Activated T-cell treated with anti-CD3 and anti-CD28 coated beads, Interleukin-2, amount 50 U/mL, for 1 hour (primary cell): ENCODE data around the gene CCDC106.

ENCODE experiments used
- DNase-seq: peaks from one replicate; pipeline ENCODE4 v3.0.0-alpha.2; 2020

CCDC106 gene

DNA sequence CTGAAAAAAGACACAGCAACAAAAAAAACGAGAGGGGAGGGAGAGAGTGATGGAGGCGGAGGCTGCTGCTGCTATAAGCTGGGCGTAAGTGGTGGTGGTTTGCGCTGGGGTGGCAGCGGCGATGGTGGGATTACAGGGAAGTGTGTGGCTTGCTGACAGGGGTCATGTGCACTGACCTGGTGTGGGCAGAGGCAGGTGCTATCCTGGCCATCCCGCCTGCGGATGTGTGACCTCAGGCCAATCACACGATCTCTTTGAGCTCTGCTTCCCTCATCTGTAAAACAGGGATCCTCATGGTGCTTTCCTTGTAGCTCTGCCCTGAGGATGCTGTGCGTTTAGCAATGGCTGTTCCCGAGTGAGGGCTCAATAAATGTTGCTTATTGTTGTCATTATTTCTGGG, 10.5 kb upstream of the CCDC106 start:
- no peak for DNase-seq

- DNase-seq, result peak; percentile 69
Observed at GRCh38 chr19:55638864-55639359, 9.1 kb upstream of the CCDC106 start.

- peak; percentile 84 for DNase-seq
Observed at GRCh38 chr19:55640043-55640576, 7.9 kb upstream of the CCDC106 start.

DNA sequence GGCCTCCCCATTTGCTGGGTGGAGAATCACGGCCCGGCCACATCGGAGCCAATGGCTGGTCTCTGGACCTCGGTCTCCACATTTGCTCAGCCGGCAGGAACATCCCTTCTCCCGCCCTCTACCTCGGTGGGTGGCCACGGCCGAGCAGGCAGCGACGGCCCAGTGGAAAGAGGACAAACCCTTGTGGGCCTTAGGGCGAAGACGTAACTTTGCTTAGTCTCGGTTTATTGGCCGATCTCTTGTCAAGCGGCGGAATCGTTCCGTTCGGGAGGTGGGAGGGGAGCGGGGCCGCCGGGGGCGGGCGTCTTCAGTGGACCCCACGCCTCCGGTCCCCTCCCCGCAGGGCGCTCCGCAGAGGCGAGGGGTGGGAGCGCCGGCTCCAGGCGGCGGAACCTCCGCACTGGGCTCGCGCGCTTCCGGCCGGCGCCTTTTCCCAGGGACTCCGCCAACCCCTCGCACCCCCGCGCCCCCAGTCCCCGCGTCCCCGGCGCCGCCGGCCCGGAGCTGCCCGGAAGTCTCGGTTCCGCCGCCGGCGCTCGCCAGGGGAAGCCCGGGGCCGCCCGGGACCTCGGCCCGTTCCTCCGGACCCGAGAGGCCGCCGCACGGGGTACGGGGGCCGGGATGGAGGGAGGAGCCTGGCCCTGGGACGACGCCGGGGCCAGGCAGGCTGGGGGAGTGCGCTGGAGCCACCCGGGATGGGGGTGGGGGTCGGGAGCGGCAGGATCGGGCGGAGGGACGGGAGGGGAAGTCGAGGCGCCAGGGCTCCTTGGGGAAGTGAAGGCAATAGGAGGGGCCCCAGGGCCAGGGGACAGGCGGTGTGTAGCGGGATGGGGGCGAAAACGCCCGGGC, 7.2 kb upstream of the CCDC106 start, which contains the start of gene ZNF580:
Gene ZNF580, plus strand, starts transcription at position 426 of the 849 bp plus-strand sequence. CDS start 1,507 bp downstream, outside the sequence.
- peak; percentile 73 for DNase-seq

DNA sequence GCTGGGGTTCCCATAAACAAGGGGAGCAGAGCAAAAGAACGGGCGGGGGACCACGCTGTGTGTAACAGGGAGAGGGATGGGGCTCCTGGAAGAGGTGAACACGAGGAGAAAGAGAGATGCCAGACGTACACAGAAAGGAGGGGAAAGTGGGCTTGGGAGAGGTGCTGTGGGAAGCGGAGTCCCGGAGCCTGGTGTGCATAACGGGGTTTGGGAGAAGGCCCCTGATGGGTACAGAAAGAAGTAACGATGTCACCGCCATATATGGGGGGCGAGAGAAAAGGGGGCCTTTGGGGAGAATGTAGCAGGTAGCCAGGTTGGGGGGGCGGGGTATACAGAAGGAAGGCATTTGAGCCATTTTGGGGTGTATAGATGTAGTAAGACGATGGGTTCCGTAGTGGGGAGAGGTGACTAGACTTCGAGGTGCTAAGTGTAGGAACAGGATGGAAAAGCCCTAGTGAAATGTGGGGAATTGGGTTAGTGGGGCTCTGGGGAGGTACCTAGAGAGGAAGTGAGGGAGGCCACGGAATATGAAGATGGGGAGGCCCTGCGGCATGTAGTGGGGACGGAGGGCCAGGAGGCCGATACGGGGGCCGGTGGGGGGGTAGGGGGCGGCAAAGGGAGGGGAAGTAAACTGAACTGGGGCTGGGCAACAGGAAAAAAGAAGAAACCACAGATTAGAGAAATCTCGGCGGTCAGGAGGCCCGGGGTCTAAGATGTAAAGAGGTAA, 6.4 kb upstream of the CCDC106 start:
- no peak for DNase-seq

GRCh38 chr19:55642153-55643002, 5.6 kb upstream of the CCDC106 start:
- peak; percentile 51 for DNase-seq

DNA sequence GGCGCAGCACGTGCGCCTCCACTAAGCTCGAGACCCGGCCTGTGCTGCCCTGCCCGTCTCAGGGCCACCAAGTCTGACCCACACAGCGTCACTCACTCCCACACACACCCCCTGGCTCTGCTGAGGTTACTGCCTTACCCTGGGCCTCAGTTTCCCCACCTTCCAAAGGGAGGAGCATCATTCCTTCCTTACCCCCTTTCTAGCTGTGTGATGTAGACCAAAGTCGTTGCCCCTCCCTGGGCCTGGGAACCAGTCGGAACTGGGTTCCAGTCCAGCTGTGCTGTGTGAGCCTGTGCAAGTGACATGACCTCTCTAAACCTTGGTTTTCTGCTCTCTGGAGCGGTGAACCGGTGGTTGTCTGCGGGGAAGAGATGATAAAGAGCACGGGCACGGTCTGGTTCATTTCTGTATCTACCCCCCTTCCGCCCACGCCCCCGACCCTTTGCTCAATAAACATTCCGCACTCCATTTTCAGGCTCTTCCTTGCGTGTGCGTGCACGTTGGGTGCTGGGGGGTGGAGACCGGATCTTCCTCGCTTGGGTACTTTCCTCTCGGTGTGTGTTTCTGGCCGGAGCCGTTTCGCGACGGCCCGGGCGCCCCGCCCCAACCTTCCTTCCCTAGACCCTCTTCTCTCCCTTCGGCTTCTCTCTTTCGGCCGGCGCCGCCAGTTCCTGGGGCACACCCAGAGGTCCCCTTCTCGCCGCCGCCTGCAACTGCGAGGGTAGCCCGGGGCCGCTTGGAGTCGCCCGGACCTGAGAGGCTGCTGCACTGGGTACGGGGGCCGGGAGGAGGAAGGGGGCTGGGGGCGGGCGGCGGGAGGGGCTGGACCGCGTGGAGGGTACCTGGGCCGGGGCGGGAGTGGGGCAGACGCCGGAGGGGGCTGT, 4.8 kb upstream of the CCDC106 start, which contains the start of gene ZNF581:
Gene ZNF581, plus strand, starts transcription at position 647 of the 884 bp plus-strand sequence. CDS start 923 bp downstream, outside the sequence.
- DNase-seq, result peak; percentile 84

GRCh38 chr19:55643887-55644176, 4.2 kb upstream of the CCDC106 start:
- DNase-seq, result no peak

DNA sequence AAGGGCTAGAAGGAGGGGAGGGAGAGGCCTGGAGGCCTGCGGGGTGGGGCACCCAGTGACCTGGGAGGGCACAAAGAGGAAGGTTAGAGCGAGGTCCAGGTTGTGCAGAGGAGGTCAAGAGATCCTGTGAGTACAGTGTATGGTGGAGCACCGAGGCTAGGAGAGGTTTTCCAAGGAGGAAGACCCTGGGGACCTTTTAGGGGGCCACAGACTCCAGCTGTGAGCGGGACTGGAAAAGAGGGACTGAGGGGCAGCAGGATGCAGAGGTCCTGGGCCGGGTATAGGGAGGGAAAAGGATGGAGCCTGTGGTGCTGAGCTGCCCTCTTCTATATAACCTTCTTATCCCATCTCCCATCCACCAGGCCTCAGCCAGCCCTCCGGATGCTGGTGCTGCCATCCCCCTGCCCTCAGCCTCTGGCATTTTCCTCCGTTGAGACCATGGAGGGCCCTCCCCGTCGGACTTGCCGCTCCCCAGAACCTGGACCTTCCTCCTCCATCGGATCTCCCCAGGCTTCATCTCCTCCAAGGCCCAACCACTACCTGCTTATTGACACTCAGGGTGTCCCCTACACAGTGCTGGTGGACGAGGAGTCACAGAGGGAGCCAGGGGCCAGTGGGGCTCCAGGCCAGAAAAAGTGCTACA, 3.7 kb upstream of the CCDC106 start:
- no peak for DNase-seq

- DNase-seq, result no peak
Observed at GRCh38 chr19:55644842-55645511, 3.0 kb upstream of the CCDC106 start.

DNA sequence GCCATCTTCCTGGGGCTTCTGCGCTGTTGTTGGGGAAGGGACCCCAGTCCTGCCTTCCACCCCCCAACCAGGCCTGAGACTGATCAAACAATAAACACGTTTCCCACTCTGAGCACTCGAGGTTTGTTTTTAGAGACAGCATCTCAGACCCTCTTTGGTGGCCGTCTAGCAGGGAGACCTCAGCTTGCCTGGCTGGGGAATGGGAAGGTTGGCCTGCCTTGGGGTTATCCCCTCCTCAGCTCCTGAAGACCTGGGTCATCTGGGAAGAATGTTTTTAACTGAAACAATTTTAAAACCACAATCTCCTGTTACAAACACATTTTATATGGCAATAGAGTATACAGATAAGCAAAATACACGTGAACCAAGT, 2.5 kb upstream of the CCDC106 start:
- no peak for DNase-seq

GRCh38 chr19:55646889-55647731, 902 bp upstream of the CCDC106 start:
- DNase-seq, result no peak

DNA sequence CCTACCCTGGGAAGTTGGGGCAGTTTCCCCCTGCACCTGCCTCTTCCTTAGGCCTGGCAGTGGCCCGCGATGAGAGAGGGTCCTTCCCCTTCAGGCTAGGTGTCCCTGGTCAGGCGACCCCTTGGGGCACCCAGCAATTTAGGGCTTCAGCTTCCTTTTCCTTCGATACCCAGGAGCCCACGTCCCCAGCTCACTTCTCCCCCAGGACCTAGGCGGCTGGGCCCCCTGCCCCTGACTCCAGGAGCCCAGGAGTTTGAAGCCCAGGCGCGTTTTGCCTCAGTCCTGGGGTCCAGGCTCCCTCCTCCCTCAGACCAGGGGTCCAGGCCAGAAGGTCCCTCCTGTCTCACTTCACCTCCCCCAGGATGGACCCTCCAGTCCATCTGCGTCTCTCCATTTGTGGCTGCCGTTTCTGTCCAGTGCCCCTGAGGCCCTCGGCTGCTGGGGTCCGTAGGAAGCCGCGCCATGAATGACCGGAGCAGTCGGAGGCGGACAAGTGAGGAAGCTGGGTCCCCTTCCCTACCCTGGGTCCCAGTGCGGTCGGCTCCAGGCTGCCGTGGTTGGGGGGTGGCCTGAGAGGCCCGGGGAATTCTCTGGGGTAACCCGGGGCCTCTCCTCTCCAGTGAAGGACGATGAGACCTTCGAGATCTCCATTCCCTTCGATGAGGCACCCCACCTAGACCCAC, 714 bp downstream of the CCDC106 start:
- no peak for DNase-seq

- DNase-seq, result no peak
Observed at GRCh38 chr19:55649268-55650125, 1.5 kb downstream of the CCDC106 start.

- DNase-seq, result no peak
Observed at GRCh38 chr19:55650126-55650557, 2.1 kb downstream of the CCDC106 start.

- no peak for DNase-seq
Observed at GRCh38 chr19:55650602-55651230, 2.7 kb downstream of the CCDC106 start.

DNA sequence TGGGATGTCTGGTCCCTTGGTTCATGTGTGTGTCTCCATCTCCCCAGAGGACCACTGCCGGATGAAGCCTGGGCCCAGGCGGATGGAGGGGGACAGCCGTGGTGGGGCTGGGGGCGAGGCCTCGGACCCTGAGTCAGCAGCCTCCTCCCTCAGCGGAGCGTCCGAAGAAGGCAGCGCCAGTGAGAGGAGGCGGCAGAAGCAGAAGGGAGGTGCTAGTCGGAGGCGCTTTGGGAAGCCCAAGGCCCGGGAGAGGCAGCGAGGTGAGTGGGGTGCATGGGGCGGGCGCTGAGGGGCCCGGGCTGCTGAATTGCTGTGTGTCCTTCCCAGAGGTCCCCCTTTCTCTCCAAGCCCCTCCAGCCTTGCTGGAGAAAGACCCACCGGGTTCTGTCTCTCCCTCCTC, 3.2 kb downstream of the CCDC106 start:
- no peak for DNase-seq
